DOHH2 (cell line): Measurements from ENCODE around the gene MTCL1.

Source experiments
- H3F3A ChIP-seq: fragments of 200-600 bp; sonication (generic), shearing (Covaris generic); 2 replicates; pipeline ENCODE4 v1.6.0; 2016; ENCODE audit warnings: antibody characterized with exemption, mild to moderate bottlenecking; ENCODE audit not compliant: control insufficient read depth, insufficient read depth
- H3K27ac ChIP-seq: fragments of 200-600 bp; sonication (generic); 2 replicates; pipeline ENCODE4 v1.5.1; 2014; ENCODE audit warnings: low read depth, mild to moderate bottlenecking, low read length, moderate library complexity
- H3K27me3 ChIP-seq: fragments of 200-600 bp; sonication (generic); 2 replicates; pipeline ENCODE4 v1.6.1; 2014; ENCODE audit warnings: mild to moderate bottlenecking, low read length, mixed read lengths; ENCODE audit not compliant: control insufficient read depth
- H3K36me3 ChIP-seq: fragments of 200-600 bp; sonication (generic); 2 replicates; pipeline ENCODE4 v1.6.1; 2014; ENCODE audit warnings: mild to moderate bottlenecking, low read length, moderate library complexity, mixed read lengths; ENCODE audit not compliant: control insufficient read depth
- H3K4me1 ChIP-seq: fragments of 200-600 bp; sonication (generic); 2 replicates; pipeline ENCODE4 v1.6.1; 2014; ENCODE audit warnings: mild to moderate bottlenecking, low read length, mixed read lengths; ENCODE audit not compliant: control insufficient read depth
- H3K4me2 ChIP-seq: fragments of 200-600 bp; sonication (generic); 2 replicates; pipeline ENCODE4 v1.6.0; 2014; ENCODE audit warnings: mild to moderate bottlenecking, low read length, moderate library complexity
- H3K4me3 ChIP-seq: fragments of 200-600 bp; sonication (generic); 2 replicates; pipeline ENCODE4 v1.5.1; 2014; ENCODE audit warnings: mild to moderate bottlenecking, low read length, mixed read lengths
- H3K79me2 ChIP-seq: fragments of 200-600 bp; sonication (generic); 2 replicates; pipeline ENCODE4 v1.6.1; 2014; ENCODE audit warnings: mild to moderate bottlenecking, low read length, mixed read lengths; ENCODE audit not compliant: control insufficient read depth
- H3K9me2 ChIP-seq: fragments of 200-600 bp; sonication (generic); replicated peaks from 2 replicates; pipeline ENCODE4 v1.6.1; 2014; ENCODE audit warnings: mild to moderate bottlenecking, low read length, mixed read lengths; ENCODE audit not compliant: control insufficient read depth
- H3K9me3 ChIP-seq: fragments of 200-600 bp; sonication (generic); 2 replicates; pipeline ENCODE4 v1.6.1; 2014; ENCODE audit warnings: antibody characterized with exemption, low read length, mixed read lengths; ENCODE audit not compliant: control insufficient read depth, insufficient read depth
- H4K20me1 ChIP-seq: fragments of 200-600 bp; sonication (generic); 2 replicates; pipeline ENCODE4 v1.6.0; 2014; ENCODE audit warnings: low read depth, mild to moderate bottlenecking, antibody characterized with exemption, low read length, moderate library complexity; ENCODE audit not compliant: control insufficient read depth, insufficient read depth
- EZH2phosphoT487 ChIP-seq: fragments of 200-600 bp; sonication (generic); IDR thresholded peaks from 2 replicates; pipeline ENCODE4 v1.6.1; 2017; ENCODE audit warnings: borderline replicate concordance, mild to moderate bottlenecking, antibody characterized with exemption, low read length, moderate library complexity, mixed read lengths
- TF ChIP-seq, protein P1 (sequence below): fragments of 200-600 bp; sonication (generic); IDR thresholded peaks from one replicate; pipeline ENCODE4 v1.5.1; 2014; ENCODE audit warnings: antibody characterized with exemption, mild to moderate bottlenecking, low read depth, low read length; ENCODE audit not compliant: poor library complexity, severe bottlenecking

The MTCL1 gene

DNA sequence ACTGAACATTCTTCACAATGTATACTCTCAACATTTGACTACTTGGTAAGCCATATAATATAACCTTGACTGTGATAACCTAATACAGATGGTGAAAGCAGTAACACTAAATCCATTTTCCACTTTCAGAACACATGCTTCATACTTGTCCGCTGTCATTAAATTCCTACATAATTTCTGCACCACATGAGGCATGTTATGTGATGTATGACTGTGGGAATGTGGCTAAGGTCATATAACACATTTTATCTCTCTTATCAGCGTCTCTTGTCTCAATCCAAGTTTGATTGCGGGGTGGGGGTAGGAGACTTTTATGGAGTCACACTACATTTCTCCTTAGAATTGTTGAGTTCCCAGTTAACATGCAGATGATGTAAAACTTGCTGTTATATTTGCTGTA lies 110.9 kb downstream of the MTCL1 start:
- TF ChIP-seq, protein P1, sequence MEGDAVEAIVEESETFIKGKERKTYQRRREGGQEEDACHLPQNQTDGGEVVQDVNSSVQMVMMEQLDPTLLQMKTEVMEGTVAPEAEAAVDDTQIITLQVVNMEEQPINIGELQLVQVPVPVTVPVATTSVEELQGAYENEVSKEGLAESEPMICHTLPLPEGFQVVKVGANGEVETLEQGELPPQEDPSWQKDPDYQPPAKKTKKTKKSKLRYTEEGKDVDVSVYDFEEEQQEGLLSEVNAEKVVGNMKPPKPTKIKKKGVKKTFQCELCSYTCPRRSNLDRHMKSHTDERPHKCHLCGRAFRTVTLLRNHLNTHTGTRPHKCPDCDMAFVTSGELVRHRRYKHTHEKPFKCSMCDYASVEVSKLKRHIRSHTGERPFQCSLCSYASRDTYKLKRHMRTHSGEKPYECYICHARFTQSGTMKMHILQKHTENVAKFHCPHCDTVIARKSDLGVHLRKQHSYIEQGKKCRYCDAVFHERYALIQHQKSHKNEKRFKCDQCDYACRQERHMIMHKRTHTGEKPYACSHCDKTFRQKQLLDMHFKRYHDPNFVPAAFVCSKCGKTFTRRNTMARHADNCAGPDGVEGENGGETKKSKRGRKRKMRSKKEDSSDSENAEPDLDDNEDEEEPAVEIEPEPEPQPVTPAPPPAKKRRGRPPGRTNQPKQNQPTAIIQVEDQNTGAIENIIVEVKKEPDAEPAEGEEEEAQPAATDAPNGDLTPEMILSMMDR: no peak
- no peak for TF ChIP-seq EZH2phosphoT487
- Histone ChIP-seq H3K27me3 (no peaks in the 10 kb centered on the region), H3K4me2 (no peak overlapping the region), H3F3A (no peaks in the 10 kb centered on the region), H3K4me1 (no peaks in the 10 kb centered on the region), H3K79me2 (no peaks in the 10 kb centered on the region), H3K9me3 (no peaks in the 10 kb centered on the region), H3K36me3 (no peaks in the 10 kb centered on the region), H3K4me3 (no peak overlapping the region), H4K20me1 (no peaks in the 10 kb centered on the region), H3K27ac (no peak overlapping the region), H3K9me2 (no peaks in the 10 kb centered on the region)

DNA sequence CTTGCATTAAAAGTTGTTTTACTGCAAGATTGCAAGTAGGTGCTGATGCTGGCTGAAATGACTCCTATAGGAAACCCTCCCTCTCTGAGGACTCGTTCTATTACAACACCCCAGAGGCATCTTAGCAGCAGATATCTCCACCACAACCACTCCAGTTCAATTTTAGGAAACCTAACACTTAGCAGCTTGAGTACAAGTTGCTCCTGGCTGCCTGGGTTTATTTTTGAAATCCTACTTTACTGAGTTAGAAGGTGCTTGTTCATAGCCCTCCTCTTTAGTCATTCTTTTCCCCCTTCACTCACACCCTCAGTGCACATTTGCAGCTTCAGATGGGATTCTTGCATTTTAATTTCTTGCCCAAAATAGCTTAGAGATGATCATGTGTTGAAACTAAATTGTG lies 111.5 kb downstream of the MTCL1 start:
- TF ChIP-seq, protein P1: no peak
- no peak for TF ChIP-seq EZH2phosphoT487
- no peak overlapping the region for H3K4me3 ChIP-seq
- H3K27ac ChIP-seq: no peak overlapping the region
- H3K36me3 ChIP-seq: no peaks in the 10 kb centered on the region
- no peaks in the 10 kb centered on the region for H3K4me1 ChIP-seq
- no peaks in the 10 kb centered on the region for H3K79me2 ChIP-seq
- H3F3A ChIP-seq: no peaks in the 10 kb centered on the region
- no peaks in the 10 kb centered on the region for H3K27me3 ChIP-seq
- H3K9me2 ChIP-seq: no peaks in the 10 kb centered on the region
- no peaks in the 10 kb centered on the region for H3K9me3 ChIP-seq
- H4K20me1 ChIP-seq: no peaks in the 10 kb centered on the region
- H3K4me2 ChIP-seq: no peak overlapping the region

DNA sequence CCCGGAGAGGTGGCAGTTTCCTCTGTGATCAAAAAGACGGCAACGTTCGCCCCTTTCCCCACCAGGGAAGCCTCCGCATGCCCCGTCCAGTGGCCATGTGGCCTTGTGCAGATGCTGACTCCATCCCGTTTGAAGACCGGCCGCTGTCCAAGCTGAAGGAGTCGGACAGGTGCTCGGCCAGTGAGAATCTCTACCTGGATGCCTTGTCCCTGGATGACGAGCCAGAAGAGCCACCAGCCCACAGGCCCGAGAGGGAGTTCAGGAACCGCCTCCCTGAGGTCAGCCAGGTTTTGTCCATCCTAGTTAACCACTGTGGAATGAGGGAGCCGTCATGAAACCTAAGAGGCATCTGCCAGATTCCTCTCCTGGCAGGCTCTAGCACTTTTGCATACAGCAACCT lies 113.6 kb downstream of the MTCL1 start:
- Histone ChIP-seq H3K36me3 (no peaks in the 10 kb centered on the region), H3K9me3 (no peaks in the 10 kb centered on the region), H3K27ac (no peak overlapping the region), H3K9me2 (no peaks in the 10 kb centered on the region), H3K79me2 (no peaks in the 10 kb centered on the region), H3K4me2 (no peak overlapping the region), H3K4me1 (no peaks in the 10 kb centered on the region), H3F3A (no peaks in the 10 kb centered on the region), H4K20me1 (no peaks in the 10 kb centered on the region), H3K4me3 (no peak overlapping the region), H3K27me3 (no peaks in the 10 kb centered on the region)
- no peak for TF ChIP-seq EZH2phosphoT487
- TF ChIP-seq, protein P1: no peak
